HepG2 (cell line): ENCODE results near the gene RAI14. TPM values are rescaled to one million over a fixed set of nuclear protein-coding genes. Genes with fewer than 3 reads are reported as not detected.

ENCODE experiments used
- ATAC-seq: fragments of 200-7000 bp; cut with Tn5 transposase; 3 replicates; pipeline ENCODE4 v1.9.1; 2020; ENCODE audit warnings: mild to moderate bottlenecking, moderate library complexity
- BruUV-seq: library from RNA; stranded (reverse); fragments of 400-500 nt; replicated peaks from 2 replicates; lab custom pipeline; 2021; lab: Mats Ljungman, UMichigan
- CTCF ChIA-PET: fragments of 300-600 bp; formaldehyde crosslinking; extraction: SDS; loops from one replicate; lab custom pipeline; 2021; ENCODE audit warnings: low total read pairs, inconsistent platforms, low intra/inter-chr PET ratio; lab: Yijun Ruan, JAX
- POLR2A ChIA-PET: fragments of 350-600 bp; sonication (Branson Sonifier 250); formaldehyde crosslinking; loops from one replicate; lab custom pipeline; 2020; ENCODE audit warnings: antibody characterized with exemption, inconsistent platforms; lab: Yijun Ruan, JAX
- DNase-seq: peaks from one replicate; pipeline ENCODE4 v3.0.0-alpha.2; 2015; ENCODE audit warnings: low spot score
- FAIRE-seq: peaks from 3 replicates; lab custom pipeline; 2011; peaks lifted over from hg19 to GRCh38; lab: Jason Lieb, UNC
- H2AFZ ChIP-seq: one replicate; pipeline ENCODE4 v1.6.1; 2011; ENCODE audit warnings: low read length, inconsistent platforms
- H3K27ac ChIP-seq: fragments of 300-600 bp; 3 replicates; pipeline ENCODE4 v1.8.0; 2011; ENCODE audit warnings: mixed run types, mild to moderate bottlenecking, mixed read lengths, low read length, inconsistent platforms; ENCODE audit not compliant: insufficient read depth; ENCODE audit errors: extremely low read length
- H3K27me3 ChIP-seq, 2 experiments: fragments of 200-600 bp in 1 of 2; 2 replicates in 1 of 2; 3 replicates in 1 of 2; pipeline versions ENCODE4 v1.6.0 to v1.8.0; 2011; ENCODE audit warnings: low read length in 2 of 2, mild to moderate bottlenecking in 2 of 2, moderate library complexity in 2 of 2, inconsistent platforms in 1 of 2; ENCODE audit not compliant: insufficient read depth in 2 of 2, control insufficient read depth in 1 of 2
- H3K36me3 ChIP-seq, 2 experiments: fragments of 200-600 bp in 1 of 2; replicated peaks in 1 of 2; 2 replicates in 1 of 2; 3 replicates in 1 of 2; pipeline versions ENCODE4 v1.5.1 to v1.8.0; 2011; ENCODE audit warnings: low read length in 2 of 2, inconsistent platforms in 1 of 2; ENCODE audit not compliant: insufficient read depth in 2 of 2, control insufficient read depth in 1 of 2
- H3K4me1 ChIP-seq: 2 replicates; pipeline ENCODE4 v1.5.1; 2012; ENCODE audit warnings: low read length, inconsistent platforms; ENCODE audit not compliant: insufficient read depth
- H3K4me2 ChIP-seq: 2 replicates; pipeline ENCODE4 v1.6.0; 2011; ENCODE audit warnings: low read depth, low read length, inconsistent platforms
- H3K4me3 ChIP-seq, 3 experiments: fragments of 200-600 bp in 1 of 3; sonication (generic), shearing (Covaris generic) in 1 of 3; replicated peaks in 1 of 3; 2 replicates each; pipeline ENCODE4 v1.5.1; 2011 to 2016; ENCODE audit warnings: low read length in 3 of 3, inconsistent platforms in 2 of 3, low read depth in 2 of 3, mild to moderate bottlenecking in 2 of 3, control low read depth in 1 of 3, mixed read lengths in 1 of 3; ENCODE audit not compliant: insufficient read depth in 1 of 3
- H3K79me2 ChIP-seq: one replicate; pipeline ENCODE4 v1.6.1; 2011; ENCODE audit warnings: low read length, inconsistent platforms; ENCODE audit not compliant: insufficient read depth
- H3K9ac ChIP-seq: 2 replicates; pipeline ENCODE4 v1.6.0; 2011; ENCODE audit warnings: mild to moderate bottlenecking, low read depth, low read length, inconsistent platforms; ENCODE audit not compliant: insufficient read depth
- H3K9me3 ChIP-seq: 2 replicates; pipeline ENCODE4 v1.5.1; 2012; ENCODE audit warnings: mild to moderate bottlenecking, low read length
- H4K20me1 ChIP-seq: 2 replicates; pipeline ENCODE4 v1.6.0; 2011; ENCODE audit warnings: inconsistent platforms, mild to moderate bottlenecking, low read length, moderate library complexity; ENCODE audit not compliant: insufficient read depth
- AKNA ChIP-seq: sonication (generic); formaldehyde crosslinking; IDR thresholded peaks from 2 replicates; pipeline ENCODE4 v1.4.0; 2020; ENCODE audit warnings: missing genetic modification reagents, borderline replicate concordance
- CAMTA2 ChIP-seq: sonication (generic); formaldehyde crosslinking; IDR thresholded peaks from 2 replicates; pipeline ENCODE4 v1.4.0; 2020; ENCODE audit warnings: mild to moderate bottlenecking, missing genetic modification reagents, borderline replicate concordance
- DZIP1 ChIP-seq: sonication (generic); formaldehyde crosslinking; IDR thresholded peaks from 2 replicates; pipeline ENCODE4 v1.5.0; 2020; ENCODE audit warnings: mild to moderate bottlenecking, missing genetic modification reagents
- FOXJ3 ChIP-seq: sonication (generic); formaldehyde crosslinking; IDR thresholded peaks from 2 replicates; pipeline ENCODE4 v1.4.0; 2020; ENCODE audit warnings: missing genetic modification reagents, mild to moderate bottlenecking, borderline replicate concordance
- JUND ChIP-seq: sonication (generic); formaldehyde crosslinking; IDR thresholded peaks from 2 replicates; pipeline ENCODE4 v1.8.0; 2022; ENCODE audit warnings: mild to moderate bottlenecking, missing genetic modification reagents
- KLF9 ChIP-seq: IDR thresholded peaks from 2 replicates; pipeline ENCODE4 v1.6.1; 2016; ENCODE audit warnings: low read depth
- NAIF1 ChIP-seq: sonication (generic); formaldehyde crosslinking; IDR thresholded peaks from 2 replicates; pipeline ENCODE4 v1.5.0; 2020; ENCODE audit warnings: mild to moderate bottlenecking, missing genetic modification reagents, borderline replicate concordance
- TBP ChIP-seq: sonication (generic); formaldehyde crosslinking; IDR thresholded peaks from 2 replicates; pipeline ENCODE4 v1.5.0; 2020; ENCODE audit warnings: missing genetic modification reagents
- ZNF383 ChIP-seq: sonication (generic); formaldehyde crosslinking; IDR thresholded peaks from 2 replicates; pipeline ENCODE4 v1.4.0; 2020; ENCODE audit warnings: missing genetic modification reagents, mild to moderate bottlenecking, borderline replicate concordance
- ZNF543 ChIP-seq: sonication (generic); formaldehyde crosslinking; IDR thresholded peaks from 2 replicates; pipeline ENCODE4 v1.4.0; 2020; ENCODE audit warnings: mild to moderate bottlenecking, missing genetic modification reagents
- ZNF598 ChIP-seq: sonication (generic); formaldehyde crosslinking; IDR thresholded peaks from 2 replicates; pipeline ENCODE4 v1.5.1; 2020; ENCODE audit warnings: mild to moderate bottlenecking, missing genetic modification reagents, borderline replicate concordance
- ZNF652 ChIP-seq: IDR thresholded peaks from 2 replicates; pipeline ENCODE4 v1.6.1; 2016; ENCODE audit warnings: low read depth, borderline replicate concordance
- ZZZ3 ChIP-seq: sonication (generic); formaldehyde crosslinking; IDR thresholded peaks from 2 replicates; pipeline ENCODE4 v1.4.0; 2020; ENCODE audit warnings: missing genetic modification reagents, mild to moderate bottlenecking, borderline replicate concordance
- WGBS: methylation state at CpG from one replicate; pipeline ENCODE4 v1.1.6; 2017; ENCODE audit warnings: low lambda C conversion rate; 5-methylcytosine and 5-hydroxymethylcytosine counted together
- in situ Hi-C: cut with HindIII; loops from 2 replicates; pipeline ENCODE4 v1.10.0; 2017; ENCODE audit warnings: low pct_unique_long_range_greater_than_20kb; ENCODE audit not compliant: extremely low pct_ligation_motif_present
- intact Hi-C: fragments of 100-400 bp; cut with micrococcal nuclease; formaldehyde crosslinking; loops from one replicate; pipeline ENCODE4 v1.10.0; 2022; ENCODE audit not compliant: unreplicated experiment
- polyA plus RNA-seq, 8 experiments: library from polyadenylated mRNA; depleted of rRNA in 3 of 8; stranded (reverse) in 7 of 8; unstranded in 1 of 8; fragments of >200 nt; fragmentation: Illumina TruSeq in 4 of 8; extraction: Trizol in 4 of 8; gene quantifications; 2 replicates each; pipeline versions ENCODE4 v1.2.1 to v1.2.3, GENCODE V29; 2011 to 2016; ENCODE audit warnings: low read depth in 4 of 8, missing spikeins in 1 of 8, mixed read lengths in 1 of 8; ENCODE audit not compliant: insufficient read depth in 1 of 8
- total RNA-seq, 5 experiments: library from RNA; depleted of rRNA; stranded (reverse); fragments of >200 nt; fragmentation: Illumina TruSeq; extraction: Trizol; gene quantifications; 2 replicates each; pipeline ENCODE4 v1.2.3, GENCODE V29; 2016; ENCODE audit warnings: low read depth in 1 of 5
- TF ChIP-seq, protein P1 (sequence below): IDR thresholded peaks from 2 replicates; pipeline ENCODE4 v1.6.1; 2016; ENCODE audit warnings: low read depth, borderline replicate concordance

The RAI14 gene
- total and polyA plus RNA-seq, 2 of the 13 experiments (the other 11 are each of a cell fraction or from before 2014, with no cell fraction given): 12.6 to 18.2 TPM

- no peak overlapping the region for H2AFZ ChIP-seq
- ATAC-seq: no peak
- H3K9ac ChIP-seq: no peak overlapping the region
- no peaks in the 10 kb centered on the region for H4K20me1 ChIP-seq
- DNase-seq: no peak
- H3K27ac ChIP-seq: no peak overlapping the region
- no peak for FAIRE-seq
- POLR2A ChIA-PET: no interaction called here
- in situ Hi-C loops (no loop called here), intact Hi-C loops (no loop called here)
- H3K4me1 ChIP-seq: peaks cover 10% of the 10 kb centered on the region
- H3K4me2 ChIP-seq: no peak overlapping the region
- H3K79me2 ChIP-seq: peaks cover 5% of the 10 kb centered on the region
- no peaks in the 10 kb centered on the region for H3K9me3 ChIP-seq
- CTCF ChIA-PET: no interaction called here
- H3K36me3 ChIP-seq: no peaks in the 10 kb centered on the region
- no peak overlapping the region for H3K4me3 ChIP-seq
- WGBS: 97% methylated on average over 3 of the region's 4 CpGs
- no peaks in the 10 kb centered on the region for H3K27me3 ChIP-seq
- no TSS peak for BruUV-seq
- TF ChIP-seq ZNF652 (CRISPR knock-in tag) (no peak), NAIF1 (no peak), ZZZ3 (CRISPR knock-in tag) (no peak), ZNF543 (CRISPR knock-in tag) (no peak), TBP (CRISPR knock-in tag) (no peak), ZNF383 (CRISPR knock-in tag) (no peak), DZIP1 (CRISPR knock-in tag) (no peak), JUND (CRISPR knock-in tag) (no peak), ZNF598 (no peak), FOXJ3 (CRISPR knock-in tag) (no peak), CAMTA2 (CRISPR knock-in tag) (no peak), KLF9 (CRISPR knock-in tag) (no peak), AKNA (CRISPR knock-in tag) (no peak)
- TF ChIP-seq, protein P1, sequence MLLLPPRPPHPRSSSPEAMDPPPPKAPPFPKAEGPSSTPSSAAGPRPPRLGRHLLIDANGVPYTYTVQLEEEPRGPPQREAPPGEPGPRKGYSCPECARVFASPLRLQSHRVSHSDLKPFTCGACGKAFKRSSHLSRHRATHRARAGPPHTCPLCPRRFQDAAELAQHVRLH (CRISPR knock-in tag): no peak
These were observed 17.5 kb downstream of the RAI14 start for GRCh38 chr5:34673463-34674125.
